GM15510 (cell line): ENCODE measurements around the gene TWIST2.

Experiments
- POLR2A ChIP-seq: IDR thresholded peaks from 3 replicates; pipeline ENCODE4 v1.6.1; 2011; ENCODE audit warnings: borderline replicate concordance; ENCODE audit not compliant: insufficient read length; ENCODE audit errors: extremely low read depth

TWIST2 gene

GRCh38 chr2:238927746-238928519 lies 80.0 kb downstream of the TWIST2 start:
- TF ChIP-seq POLR2A: no peak

- TF ChIP-seq POLR2A: no peak
Observed at GRCh38 chr2:238928520-238929241, 80.8 kb downstream of the TWIST2 start.

- TF ChIP-seq POLR2A: no peak
Observed at GRCh38 chr2:238929242-238930081, 81.6 kb downstream of the TWIST2 start.

- no peak for TF ChIP-seq POLR2A
Observed at GRCh38 chr2:238930216-238930615, 82.3 kb downstream of the TWIST2 start.

- TF ChIP-seq POLR2A: no peak
Observed at GRCh38 chr2:238936162-238937052, 88.5 kb downstream of the TWIST2 start.

- TF ChIP-seq POLR2A: no peak
Observed at GRCh38 chr2:238938003-238938400, 90.1 kb downstream of the TWIST2 start.

- TF ChIP-seq POLR2A: no peak
Observed at GRCh38 chr2:238938401-238939055, 90.6 kb downstream of the TWIST2 start.

GRCh38 chr2:238939074-238939473 lies 91.2 kb downstream of the TWIST2 start:
- no peak for TF ChIP-seq POLR2A

GRCh38 chr2:238939521-238940403 lies 91.9 kb downstream of the TWIST2 start:
- TF ChIP-seq POLR2A: no peak

- no peak for TF ChIP-seq POLR2A
Observed at GRCh38 chr2:238940806-238941205, 92.9 kb downstream of the TWIST2 start.

- TF ChIP-seq POLR2A: no peak
Observed at GRCh38 chr2:238941262-238941792, 93.4 kb downstream of the TWIST2 start.

GRCh38 chr2:238942080-238942725 lies 94.3 kb downstream of the TWIST2 start:
- TF ChIP-seq POLR2A: no peak

- no peak for TF ChIP-seq POLR2A
Observed at GRCh38 chr2:238942726-238943300, 94.9 kb downstream of the TWIST2 start.
